K562 (cell line): Measurements from ENCODE around the gene PI4KA. TPM values are rescaled to one million over a fixed set of nuclear protein-coding genes. Genes with fewer than 3 reads are reported as not detected.
A peak's percentile ranks its signal among the peaks of the same experiment; 100 is the strongest.

Experiments
- BRD4 ChIP-seq: fragments of 200-600 bp; sonication (generic); IDR thresholded peaks from 2 replicates; pipeline ENCODE4 v1.6.1; 2017; ENCODE audit warnings: inconsistent platforms
- CTBP1 ChIP-seq: fragments of 450-650 bp; IDR thresholded peaks from 2 replicates; pipeline ENCODE4 v1.6.1; 2016; ENCODE audit warnings: borderline replicate concordance
- FOXO4 ChIP-seq: fragments of 450-650 bp; formaldehyde crosslinking; IDR thresholded peaks from 2 replicates; pipeline ENCODE4 v1.4.0; 2020; ENCODE audit warnings: mild to moderate bottlenecking, moderate library complexity
- JUN ChIP-seq, 2 experiments: sonication (generic) in 1 of 2; formaldehyde crosslinking in 1 of 2; IDR thresholded peaks; 2 replicates each; pipeline versions ENCODE4 v1.6.1 to v1.8.0; 2012 to 2022; ENCODE audit warnings: borderline replicate concordance in 2 of 2, mild to moderate bottlenecking in 2 of 2, improper control_type of control experiment in 1 of 2, low read depth in 1 of 2, low read length in 1 of 2, missing genetic modification reagents in 1 of 2
- MED1 ChIP-seq: sonication (generic); formaldehyde crosslinking; IDR thresholded peaks from 2 replicates; pipeline ENCODE4 v1.8.1; 2023; ENCODE audit warnings: missing genetic modification reagents, borderline replicate concordance
- MGA ChIP-seq: fragments of 450-650 bp; IDR thresholded peaks from 2 replicates; pipeline ENCODE4 v1.6.1; 2016; ENCODE audit warnings: mild to moderate bottlenecking, moderate library complexity
- MITF ChIP-seq: IDR thresholded peaks from 2 replicates; pipeline ENCODE4 v1.6.1; 2014; ENCODE audit warnings: antibody characterized with exemption
- PHF20 ChIP-seq: fragments of 450-650 bp; IDR thresholded peaks from 2 replicates; pipeline ENCODE4 v1.6.1; 2018; ENCODE audit not compliant: partially characterized antibody
- PHTF2 ChIP-seq: fragments of 250-450 bp; sonication (Bioruptor Pico); IDR thresholded peaks from 2 replicates; pipeline ENCODE4 v1.5.0; 2021; ENCODE audit warnings: mild to moderate bottlenecking
- SIX5 ChIP-seq, 2 experiments: IDR thresholded peaks; 2 replicates each; pipeline ENCODE4 v1.6.1; 2011; ENCODE audit warnings: low read length in 2 of 2, borderline replicate concordance in 1 of 2, low read depth in 1 of 2, mild to moderate bottlenecking in 1 of 2, moderate library complexity in 1 of 2; ENCODE audit not compliant: insufficient read depth in 1 of 2
- ZNF41 ChIP-seq: fragments of 250-450 bp; sonication (Bioruptor Pico); conservative IDR thresholded peaks from 2 replicates; pipeline ENCODE4 v1.4.0; 2020; ENCODE audit warnings: mild to moderate bottlenecking
- ZNF77 ChIP-seq: fragments of 250-450 bp; sonication (Bioruptor Pico); IDR thresholded peaks from 2 replicates; pipeline ENCODE4 v1.5.0; 2020
- polyA plus RNA-seq, 8 experiments: library from polyadenylated mRNA; depleted of rRNA in 4 of 8; stranded (reverse) in 5 of 8; unstranded in 3 of 8; fragments of >200 nt; fragmentation: Nextera tagmentation in 2 of 8; fragmentation: Illumina TruSeq in 1 of 8; extraction: Ambion mirVana in 2 of 8; extraction: Trizol in 1 of 8; gene quantifications; 2 replicates each; pipeline versions ENCODE4 v1.2.1 to v1.2.3, GENCODE V29; 2011 to 2014; ENCODE audit warnings: inconsistent platforms in 1 of 8, missing spikeins in 1 of 8
- total RNA-seq, 7 experiments: library from RNA; depleted of rRNA in 6 of 7; stranded (reverse); fragments of >200 nt in 6 of 7; fragmentation: Illumina TruSeq in 2 of 7; extraction: Trizol in 2 of 7; gene quantifications; 2 replicates each; pipeline versions ENCODE4 v1.2.1 to v1.2.3, GENCODE V29; 2011 to 2021; ENCODE audit warnings: low replicate concordance in 1 of 7

PI4KA gene
- total and polyA plus RNA-seq, 9 of the 15 experiments (the other 6 are each of a cell fraction or from before 2014, with no cell fraction given): 7.3 to 187 (median 84.7) TPM

- 0 out of 2 replicates have a peak, but pooled peaks have one; percentile 57 for TF ChIP-seq FOXO4
- TF ChIP-seq BRD4: no peak
- no peak for TF ChIP-seq SIX5 (IDR thresholded peaks at IDR 0.05; ENCODE audit: borderline replicate concordance in 1 of 2, insufficient read depth in 1 of 2, low read depth in 1 of 2, low read length in 2 of 2)
- TF ChIP-seq PHTF2 (CRISPR knock-in tag): no peak
- TF ChIP-seq JUN (IDR thresholded peaks at IDR 0.05; ENCODE audit: borderline replicate concordance, low read depth, low read length): no peak
- no peak for TF ChIP-seq JUN (CRISPR knock-in tag; IDR thresholded peaks at IDR 0.05; ENCODE audit: borderline replicate concordance)
- TF ChIP-seq PHF20: no peak
- TF ChIP-seq ZNF41: no peak
- no peak for TF ChIP-seq MGA
- 0 out of 2 replicates have a peak, but pooled peaks have one; percentile 85 for TF ChIP-seq MED1 (CRISPR knock-in tag)
- TF ChIP-seq MITF: no peak
- TF ChIP-seq ZNF77: no peak
- no peak for TF ChIP-seq CTBP1
Observed at GRCh38 chr22:20796731-20797130, 61.9 kb downstream of the PI4KA start (continued).
